BE2C (cell line): ENCODE measurements around the gene MSX2.
A peak's percentile ranks its signal among the peaks of the same experiment; 100 is the strongest.

Source experiments
- DNase-seq: peaks from one replicate; pipeline ENCODE4 v3.0.0-alpha.2; 2020
- H3K27me3 ChIP-seq: fragments of 250-450 bp; sonication (Bioruptor Pico); 2 replicates; pipeline ENCODE4 v1.5.1; 2020; ENCODE audit warnings: mild to moderate bottlenecking
- H3K36me3 ChIP-seq: fragments of 250-450 bp; sonication (Bioruptor Pico); 2 replicates; pipeline ENCODE4 v1.5.1; 2020; ENCODE audit warnings: mild to moderate bottlenecking
- H3K4me1 ChIP-seq: fragments of 250-450 bp; sonication (Bioruptor Pico); 2 replicates; pipeline ENCODE4 v1.5.1; 2020
- H3K4me3 ChIP-seq: 2 replicates; pipeline ENCODE4 v1.5.1; 2011; ENCODE audit warnings: low read depth, low read length
- H3K9me3 ChIP-seq: fragments of 250-450 bp; sonication (Bioruptor Pico); 2 replicates; pipeline ENCODE4 v1.5.1; 2020
- TF ChIP-seq, protein P1 (sequence below): IDR thresholded peaks from 2 replicates; pipeline ENCODE4 v1.5.1; 2012; ENCODE audit warnings: mild to moderate bottlenecking, low read depth, low read length

MSX2 gene

DNA sequence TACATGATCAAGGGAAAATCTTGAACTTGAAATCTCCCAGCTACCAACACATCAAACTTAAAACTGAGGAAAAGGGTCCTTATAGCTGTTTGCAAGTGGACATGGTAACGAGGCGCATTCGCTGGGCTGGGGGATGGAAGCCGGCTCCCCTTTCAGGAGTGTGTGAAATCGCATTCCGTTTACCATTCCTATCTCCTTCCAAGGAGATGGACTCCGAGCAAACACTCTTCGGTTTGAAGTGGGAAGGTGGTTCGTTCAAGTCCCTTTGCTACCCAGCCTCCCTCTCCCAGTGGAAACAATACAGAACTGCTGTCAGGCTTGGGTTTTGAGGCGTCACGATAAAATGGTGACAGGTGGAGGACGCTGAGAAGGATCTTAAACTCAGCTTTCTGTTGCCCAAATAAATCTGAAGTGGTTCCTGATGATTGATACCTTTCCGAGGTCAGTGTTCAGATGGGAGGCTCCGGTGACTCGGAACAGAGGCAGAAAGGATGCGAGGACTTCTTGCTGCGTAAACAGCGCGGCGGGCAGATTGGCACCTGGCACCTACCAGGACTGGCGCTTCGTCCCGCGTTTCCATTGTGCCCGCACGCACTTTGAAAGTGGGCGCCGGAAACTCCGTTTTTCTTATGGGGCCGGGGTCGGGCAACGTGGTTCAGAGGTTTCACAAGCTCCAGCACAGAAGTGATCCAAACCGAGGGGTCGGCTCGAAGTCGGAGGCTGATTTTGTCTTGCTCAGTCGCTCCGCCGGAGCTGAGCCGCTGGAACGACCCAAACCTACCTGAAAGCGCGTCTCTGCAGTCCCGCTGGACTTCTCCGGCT lies 7.0 kb downstream of the MSX2 start:
- Histone ChIP-seq H3K4me1 (peaks cover 13% of the 10 kb centered on the region), H3K9me3 (no peaks in the 10 kb centered on the region), H3K4me3 (no peak overlapping the region), H3K36me3 (no peaks in the 10 kb centered on the region), H3K27me3 (peaks cover 10% of the 10 kb centered on the region)
- TF ChIP-seq, protein P1, sequence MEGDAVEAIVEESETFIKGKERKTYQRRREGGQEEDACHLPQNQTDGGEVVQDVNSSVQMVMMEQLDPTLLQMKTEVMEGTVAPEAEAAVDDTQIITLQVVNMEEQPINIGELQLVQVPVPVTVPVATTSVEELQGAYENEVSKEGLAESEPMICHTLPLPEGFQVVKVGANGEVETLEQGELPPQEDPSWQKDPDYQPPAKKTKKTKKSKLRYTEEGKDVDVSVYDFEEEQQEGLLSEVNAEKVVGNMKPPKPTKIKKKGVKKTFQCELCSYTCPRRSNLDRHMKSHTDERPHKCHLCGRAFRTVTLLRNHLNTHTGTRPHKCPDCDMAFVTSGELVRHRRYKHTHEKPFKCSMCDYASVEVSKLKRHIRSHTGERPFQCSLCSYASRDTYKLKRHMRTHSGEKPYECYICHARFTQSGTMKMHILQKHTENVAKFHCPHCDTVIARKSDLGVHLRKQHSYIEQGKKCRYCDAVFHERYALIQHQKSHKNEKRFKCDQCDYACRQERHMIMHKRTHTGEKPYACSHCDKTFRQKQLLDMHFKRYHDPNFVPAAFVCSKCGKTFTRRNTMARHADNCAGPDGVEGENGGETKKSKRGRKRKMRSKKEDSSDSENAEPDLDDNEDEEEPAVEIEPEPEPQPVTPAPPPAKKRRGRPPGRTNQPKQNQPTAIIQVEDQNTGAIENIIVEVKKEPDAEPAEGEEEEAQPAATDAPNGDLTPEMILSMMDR, result no peak
- no peak for DNase-seq

DNA sequence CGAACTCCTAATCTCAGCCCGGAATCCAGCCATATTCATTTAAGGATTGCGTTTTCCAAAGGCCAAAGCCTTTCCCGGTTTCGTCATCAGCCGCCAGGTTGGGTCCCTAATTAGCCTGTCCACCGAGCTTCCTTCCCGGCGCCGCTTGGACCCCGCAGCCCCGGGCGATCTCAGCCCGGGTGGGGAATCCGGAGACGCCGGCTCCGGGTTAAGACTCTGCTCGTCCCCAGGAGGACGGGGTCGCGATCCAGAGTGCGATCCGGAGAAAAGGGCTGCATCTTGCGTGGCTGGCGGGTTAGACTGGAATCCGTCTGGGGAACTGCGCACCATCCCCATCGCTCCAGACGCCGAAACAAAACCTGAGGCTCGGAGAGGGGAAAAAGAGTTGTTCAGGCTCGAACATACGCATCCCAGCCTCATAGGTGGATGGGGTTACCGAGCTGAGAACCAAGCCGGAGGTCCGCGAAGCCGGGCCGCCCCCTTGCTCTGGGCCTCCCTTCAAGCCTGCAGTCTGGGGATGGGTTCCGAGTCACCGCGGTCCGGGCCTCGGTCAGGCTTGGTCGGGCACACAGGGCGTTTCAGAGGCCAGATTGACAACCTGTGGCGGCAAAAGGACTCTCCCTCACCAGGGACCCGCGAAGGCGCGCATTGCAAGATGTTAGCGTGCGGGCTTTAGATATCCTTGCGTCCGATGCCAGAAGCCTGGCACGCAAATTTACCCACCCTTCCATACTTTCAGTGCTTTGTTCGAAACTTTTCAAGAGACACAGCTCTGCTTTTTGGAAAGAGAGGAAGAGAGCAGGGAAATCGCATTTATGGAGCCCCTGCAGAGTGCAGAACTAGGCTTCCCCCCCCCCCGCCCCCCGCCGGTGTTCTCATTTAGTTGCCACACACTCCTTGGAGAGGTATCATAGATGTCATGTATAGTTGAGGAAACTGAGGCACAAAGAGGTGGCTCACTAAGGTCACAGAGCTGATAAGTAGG lies 7.9 kb downstream of the MSX2 start:
- no peaks in the 10 kb centered on the region for H3K36me3 ChIP-seq
- no peak for DNase-seq
- TF ChIP-seq, protein P1, result no peak
- peaks cover 13% of the 10 kb centered on the region for H3K4me1 ChIP-seq
- no peaks in the 10 kb centered on the region for H3K9me3 ChIP-seq
- peaks cover 10% of the 10 kb centered on the region for H3K27me3 ChIP-seq
- no peak overlapping the region for H3K4me3 ChIP-seq

DNA sequence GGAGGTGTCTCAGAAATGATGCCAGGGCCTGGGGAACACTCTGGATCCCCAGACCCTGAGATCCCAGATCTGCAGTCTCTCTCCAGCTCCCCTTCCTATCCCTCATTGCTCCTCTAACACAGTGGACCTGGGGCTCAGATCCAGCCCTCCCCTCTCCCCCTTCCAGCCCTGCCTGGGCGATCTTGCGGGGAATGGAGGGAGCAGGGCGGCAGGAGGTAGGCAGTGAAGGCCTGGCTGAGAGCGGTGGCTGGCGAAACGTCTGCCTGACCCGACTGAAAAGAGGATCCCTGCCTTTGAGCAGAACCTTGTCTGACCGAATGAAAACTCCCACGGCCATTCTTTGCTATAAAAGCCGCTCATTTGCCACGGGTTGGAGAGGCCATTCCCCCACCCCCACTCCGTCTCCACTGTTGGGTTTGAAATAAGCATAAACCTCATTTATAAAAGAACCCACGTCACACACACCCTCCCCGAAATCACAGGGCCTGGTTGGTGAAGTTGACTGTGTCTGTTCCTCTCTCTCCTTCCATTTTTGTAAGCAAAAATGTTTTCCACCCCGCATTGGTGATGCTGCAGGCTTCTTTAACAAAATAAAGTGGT lies 8.8 kb downstream of the MSX2 start:
- Histone ChIP-seq H3K36me3 (no peaks in the 10 kb centered on the region), H3K4me1 (peaks cover 13% of the 10 kb centered on the region), H3K4me3 (no peak overlapping the region), H3K27me3 (peaks cover 10% of the 10 kb centered on the region), H3K9me3 (no peaks in the 10 kb centered on the region)
- DNase-seq, result no peak
- TF ChIP-seq, protein P1, result no peak

DNA sequence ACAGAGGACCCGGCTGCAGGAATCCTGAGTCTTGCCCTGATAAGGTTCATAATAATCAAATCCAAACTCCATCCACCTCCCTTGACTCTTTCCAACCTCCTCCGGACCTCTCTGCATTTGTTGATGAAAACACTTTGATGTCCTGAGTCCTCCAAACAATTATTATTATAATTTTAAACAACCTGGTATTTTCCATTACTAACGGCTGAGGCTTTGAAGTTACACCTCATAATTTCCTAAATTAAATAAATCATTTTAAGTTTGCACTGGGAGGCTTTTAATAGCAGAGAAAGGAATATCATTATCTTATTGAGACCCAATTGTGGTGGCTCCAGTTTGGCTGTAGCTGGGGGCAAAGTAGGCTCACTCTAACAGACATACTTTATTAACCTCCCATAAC lies 9.5 kb downstream of the MSX2 start:
- Histone ChIP-seq H3K4me1 (peaks cover 13% of the 10 kb centered on the region), H3K36me3 (no peaks in the 10 kb centered on the region), H3K27me3 (peaks cover 10% of the 10 kb centered on the region), H3K4me3 (no peak overlapping the region), H3K9me3 (no peaks in the 10 kb centered on the region)
- DNase-seq, result no peak
- TF ChIP-seq, protein P1, result no peak

DNA sequence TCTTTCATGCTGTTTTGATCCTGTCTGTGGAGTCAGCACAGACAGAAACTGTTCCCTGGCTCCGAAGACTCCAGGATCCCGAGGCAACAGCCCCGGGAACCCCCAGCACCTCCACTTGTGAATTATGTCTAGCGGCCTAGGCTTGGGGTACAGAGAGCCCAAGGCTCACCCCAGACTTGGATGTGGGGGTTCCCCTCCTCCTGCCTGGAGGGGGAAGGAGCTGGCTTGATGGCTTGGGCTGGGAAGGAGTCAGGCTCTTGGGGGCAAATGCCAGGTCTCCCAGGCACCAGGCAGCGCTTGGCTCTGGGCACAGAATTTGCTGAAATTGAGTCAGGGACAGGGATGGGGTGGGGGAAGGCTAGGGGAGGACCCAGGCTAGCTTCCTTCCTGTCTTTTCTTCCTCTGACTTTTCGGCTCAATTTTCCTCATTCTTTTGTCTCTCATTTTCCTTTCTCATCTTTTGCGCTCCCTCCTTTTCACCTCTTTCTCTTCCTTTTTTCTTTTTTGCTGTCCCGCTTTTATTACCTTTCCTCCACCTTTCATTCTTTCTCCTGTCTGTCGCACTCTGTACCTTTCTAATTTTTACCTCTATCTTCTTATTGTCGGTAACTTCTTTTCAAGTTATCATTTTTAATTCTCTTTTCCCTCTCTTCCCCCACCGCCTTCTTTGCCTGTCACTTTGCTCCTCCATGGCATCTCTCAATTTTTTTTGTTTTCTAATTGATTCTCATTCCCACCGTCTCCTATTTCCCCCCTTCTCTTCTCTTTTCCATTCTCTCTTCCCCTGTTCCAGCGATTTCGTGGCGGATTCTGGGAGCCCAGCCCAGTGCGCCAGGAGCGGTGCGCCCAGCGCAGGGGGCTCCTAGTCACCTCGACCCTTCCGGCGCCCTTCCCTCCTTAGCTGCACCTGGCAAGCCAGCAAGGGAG lies 10.5 kb downstream of the MSX2 start:
- H3K9me3 ChIP-seq, result no peaks in the 10 kb centered on the region
- H3K27me3 ChIP-seq, result peaks cover 10% of the 10 kb centered on the region
- H3K4me3 ChIP-seq, result peak overlapping the region; percentile 65
- no peaks in the 10 kb centered on the region for H3K36me3 ChIP-seq
- no peak for DNase-seq
- TF ChIP-seq, protein P1, result no peak
- peaks cover 13% of the 10 kb centered on the region for H3K4me1 ChIP-seq
